Pulmonary artery endothelial cell (primary cell): Measurements from ENCODE around the gene TUBA1B. TPM values are rescaled to one million over a fixed set of nuclear protein-coding genes. Genes with fewer than 3 reads are reported as not detected.
A peak's percentile ranks its signal among the peaks of the same experiment; 100 is the strongest.
"Not testable (repeated sequence)": the region's sequence is repeated elsewhere in the genome, so short reads cannot be mapped to it uniquely, and the experiment has no call there.

Experiments
- DNase-seq: peaks from one replicate; pipeline ENCODE4 v3.0.0-alpha.2; 2011; ENCODE audit warnings: low read depth, low spot score
- total RNA-seq: library from RNA; depleted of rRNA; stranded (reverse); fragments of >200 nt; gene quantifications from 2 replicates; pipeline ENCODE4 v1.2.3, GENCODE V29; 2014

Gene TUBA1B
- 2,136 and 3,345 TPM in 2 replicates for total RNA-seq

DNA sequence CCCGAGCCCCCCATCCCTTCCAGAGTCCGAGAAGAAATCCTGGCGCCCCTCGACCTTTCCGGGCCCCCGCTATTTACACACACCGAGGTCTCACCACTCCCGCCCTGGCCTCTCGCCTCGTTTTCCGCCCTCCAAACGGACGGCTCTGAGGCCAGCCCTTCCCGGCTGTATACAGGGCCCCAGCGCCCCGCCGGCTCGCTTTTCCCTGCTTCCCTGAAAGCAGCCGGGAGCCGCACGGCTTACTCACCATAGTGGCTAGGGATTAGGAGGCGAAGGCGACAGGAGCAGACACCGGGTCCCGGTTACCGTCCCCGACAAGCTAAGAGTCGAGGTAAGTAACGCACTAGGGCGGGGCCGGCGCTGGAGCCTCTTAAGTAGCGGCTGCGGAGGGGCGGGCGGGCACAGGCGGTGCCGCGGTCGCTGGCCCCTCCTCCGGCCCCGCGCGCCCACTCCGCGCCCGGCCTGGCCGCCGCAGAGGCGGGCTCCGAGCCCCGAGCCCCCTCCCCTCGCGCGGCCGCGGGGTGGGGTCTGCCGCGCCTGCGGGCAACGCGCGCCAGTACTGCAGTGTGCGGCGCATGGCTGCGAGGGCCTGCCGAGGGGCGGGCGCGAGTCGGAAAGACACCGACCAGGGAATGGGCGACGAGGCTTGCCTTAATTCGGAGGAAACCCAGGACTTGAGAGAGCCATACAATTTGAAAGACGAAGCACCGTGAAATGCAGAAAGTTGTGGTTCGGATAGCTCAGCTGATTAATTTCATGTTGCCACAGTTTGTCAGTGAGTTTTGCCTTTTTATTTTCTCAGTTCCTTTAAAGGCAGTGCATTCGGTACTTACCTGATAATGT, at the start of gene TUBA1B:
TUBA1B (minus strand) TSS at position 345 of the 843 bp plus-strand sequence; CDS start at position 250, 95 bp downstream.
- DNase-seq, result peak; percentile 57

DNA sequence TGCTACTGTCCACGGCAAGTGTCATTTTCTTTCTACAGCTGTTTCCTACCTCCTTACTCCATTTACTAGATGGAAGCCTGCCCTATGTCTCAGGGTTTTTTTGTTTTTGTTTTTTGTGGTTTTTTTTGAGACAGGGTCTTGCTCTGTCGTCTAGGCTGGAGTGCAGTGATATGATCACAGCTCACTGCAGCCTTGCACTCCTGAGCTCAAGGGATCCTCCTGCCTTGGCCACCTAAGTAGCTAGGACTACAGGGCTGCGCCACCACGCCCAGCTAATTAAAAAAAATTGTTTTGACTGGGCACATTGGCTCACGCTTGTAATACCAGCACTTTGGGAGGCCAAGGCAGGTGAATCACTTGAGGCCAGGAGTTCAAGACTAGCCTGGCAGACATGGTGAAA, 43.0 kb upstream of the TUBA1B start:
- no peak for DNase-seq

DNA sequence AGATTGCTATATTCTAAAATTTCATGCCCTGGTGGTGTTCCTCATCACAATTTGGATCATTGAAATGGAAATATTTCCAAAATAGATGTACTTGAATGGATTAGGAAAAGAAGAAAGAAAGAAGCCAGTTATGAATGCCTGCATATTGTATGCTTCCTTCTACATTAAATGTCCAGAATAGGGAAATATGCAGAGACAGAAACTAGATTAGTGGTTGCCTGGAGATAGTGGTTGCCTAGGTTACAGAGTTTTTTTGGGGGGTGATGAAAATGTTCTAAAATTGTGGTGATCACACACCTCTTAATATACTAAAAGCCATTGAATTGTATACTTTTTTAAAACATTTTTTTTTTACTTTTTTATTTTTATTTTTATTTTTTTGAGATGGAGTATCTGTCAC, 39.7 kb upstream of the TUBA1B start:
- no peak for DNase-seq

DNA sequence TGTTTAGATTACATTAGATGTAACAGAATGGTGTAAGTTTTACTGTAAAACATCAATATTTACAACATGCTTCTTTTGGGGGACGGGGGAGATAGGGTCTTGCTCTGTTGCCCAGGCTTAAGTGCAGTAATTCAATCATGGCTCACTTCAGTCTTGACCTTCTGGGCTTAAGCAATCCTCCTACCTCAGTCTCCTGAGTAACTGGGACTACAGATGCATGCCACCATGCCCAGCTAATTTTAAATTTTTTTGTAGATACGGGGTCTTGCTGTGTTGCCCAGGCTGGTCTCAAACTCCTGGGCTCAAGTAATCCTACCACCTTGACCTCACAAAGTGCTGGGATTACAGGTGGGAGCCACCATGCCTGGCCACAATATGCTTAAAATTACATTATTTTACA, 33.9 kb upstream of the TUBA1B start:
- no peak for DNase-seq

DNA sequence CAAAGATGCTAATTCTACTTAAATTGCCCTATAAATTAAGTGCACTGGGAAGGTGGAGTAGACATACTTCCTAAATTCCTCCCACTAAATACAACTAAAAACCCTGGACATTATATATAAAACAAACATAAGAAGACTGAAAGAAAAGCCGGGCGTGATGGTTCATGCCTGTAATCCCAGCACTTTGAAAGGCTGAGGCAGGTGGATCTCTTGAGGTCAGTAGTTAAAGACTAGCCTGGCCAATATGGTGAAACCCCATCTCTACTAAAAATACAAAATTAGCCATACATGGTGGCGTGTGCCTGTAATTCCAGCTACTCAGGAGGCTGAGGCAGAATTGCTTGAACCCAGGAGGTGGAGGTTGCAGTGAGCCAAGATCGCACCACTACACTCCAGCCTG, 30.7 kb upstream of the TUBA1B start:
- DNase-seq, result not testable (repeated sequence)

DNA sequence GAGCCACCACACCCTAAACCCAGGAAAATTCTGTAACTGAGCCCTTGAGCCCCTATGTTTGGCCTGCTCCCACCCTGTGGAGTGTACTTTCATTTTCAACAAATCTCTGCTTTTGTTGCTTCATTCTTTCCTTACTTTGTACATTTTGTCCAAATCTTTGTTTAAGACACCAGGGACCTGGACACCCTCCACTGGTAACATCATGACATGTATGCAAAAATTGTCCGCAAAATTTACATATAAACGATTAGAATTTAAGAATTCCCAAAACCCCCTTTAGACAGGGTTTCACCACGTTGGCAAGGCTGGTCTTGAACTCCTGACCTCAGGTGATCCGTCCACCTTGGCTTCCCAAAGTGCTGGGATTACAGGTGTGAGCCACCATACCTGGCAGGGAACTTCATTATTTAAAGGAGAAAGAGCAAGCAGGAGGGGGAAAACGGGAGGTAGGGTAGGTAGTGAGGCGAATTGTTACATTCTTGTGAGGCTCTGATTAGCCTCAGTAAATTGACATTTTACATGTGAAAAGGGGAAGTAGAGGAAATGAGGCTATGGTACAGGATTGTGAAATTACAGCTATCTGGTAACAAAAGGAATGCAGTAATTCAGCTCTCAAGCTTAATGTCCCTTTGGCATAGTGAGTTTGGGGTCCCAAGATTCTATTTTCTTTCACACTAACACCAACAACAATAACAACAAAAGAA, 30.0 kb upstream of the TUBA1B start:
- no peak for DNase-seq

DNA sequence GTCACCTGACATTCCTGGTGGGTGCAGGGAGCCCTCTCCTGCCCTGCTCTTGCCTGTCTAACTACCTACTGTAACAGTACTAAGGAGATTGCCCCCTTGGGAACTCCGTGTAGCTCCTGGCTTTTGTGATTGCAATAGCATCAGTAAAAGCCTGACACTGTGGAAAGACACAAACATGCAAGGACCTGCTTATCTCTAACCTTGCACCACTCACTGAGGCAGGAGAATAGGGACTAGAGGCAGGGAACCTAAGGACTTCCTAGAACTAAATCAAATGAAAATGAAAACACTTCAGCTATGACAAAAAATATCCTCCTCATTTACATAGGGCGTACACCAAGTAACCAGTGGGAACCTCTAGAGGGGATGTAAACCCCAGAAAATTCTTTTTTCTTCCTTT, 29.2 kb upstream of the TUBA1B start:
- no peak for DNase-seq

DNA sequence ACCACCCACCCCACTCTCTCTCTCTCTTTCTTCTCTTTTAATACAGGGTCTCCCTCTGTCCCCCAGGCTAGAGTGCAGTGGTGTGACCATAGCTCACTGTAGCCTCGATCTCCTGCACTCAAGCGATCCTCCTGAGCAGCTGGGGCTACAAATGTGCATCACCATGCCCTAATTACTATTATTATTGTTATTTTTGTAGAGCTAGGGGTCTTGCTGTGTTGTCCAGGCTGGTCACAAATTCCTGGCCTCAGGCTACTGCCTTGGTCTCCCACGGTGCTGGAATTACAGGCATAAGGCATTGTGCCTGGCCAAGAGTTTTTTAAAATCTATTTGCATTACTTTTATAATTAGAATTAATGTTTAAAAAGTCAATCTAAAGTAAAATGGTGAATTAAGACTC, 23.0 kb upstream of the TUBA1B start:
- no peak for DNase-seq

DNA sequence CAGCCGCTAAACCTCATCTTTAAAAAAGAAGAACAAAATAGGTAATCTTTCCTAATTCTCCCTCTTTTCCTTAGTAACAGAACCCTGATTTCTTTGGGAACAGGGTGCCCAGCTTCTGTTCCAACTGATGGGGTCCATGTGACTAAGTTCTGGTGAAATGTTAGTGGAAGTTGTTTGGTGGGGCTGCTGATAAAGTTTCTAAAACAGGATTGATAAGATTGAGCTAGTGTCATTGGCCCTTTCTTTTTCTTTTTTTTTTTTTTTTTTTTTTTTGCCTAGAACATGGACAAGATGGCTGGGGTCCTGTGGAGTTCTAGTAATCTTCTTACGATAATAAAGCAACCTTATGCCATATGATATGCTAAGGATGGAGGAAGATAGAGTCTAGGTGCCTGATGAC, 16.2 kb upstream of the TUBA1B start:
- no peak for DNase-seq

DNA sequence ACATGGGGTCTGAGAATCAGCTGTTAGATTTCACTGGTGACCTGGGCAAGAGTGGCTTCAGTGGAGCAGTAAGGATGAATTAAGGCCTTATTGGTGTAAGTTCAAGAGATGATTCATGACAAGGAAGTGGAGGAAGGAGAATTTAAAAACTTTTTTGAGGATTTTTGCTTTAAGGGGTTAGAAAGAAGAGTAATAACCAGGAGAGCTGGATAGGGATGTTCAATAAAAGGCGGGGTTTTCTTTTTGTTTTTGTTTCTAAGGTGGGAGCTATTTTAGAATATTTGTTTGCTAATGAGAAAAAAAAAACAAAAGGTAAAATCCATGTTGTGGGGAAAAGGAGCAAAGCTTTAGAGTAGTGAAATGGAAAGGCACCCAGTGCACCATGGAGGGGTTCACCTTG, 15.2 kb upstream of the TUBA1B start:
- DNase-seq, result no peak

DNA sequence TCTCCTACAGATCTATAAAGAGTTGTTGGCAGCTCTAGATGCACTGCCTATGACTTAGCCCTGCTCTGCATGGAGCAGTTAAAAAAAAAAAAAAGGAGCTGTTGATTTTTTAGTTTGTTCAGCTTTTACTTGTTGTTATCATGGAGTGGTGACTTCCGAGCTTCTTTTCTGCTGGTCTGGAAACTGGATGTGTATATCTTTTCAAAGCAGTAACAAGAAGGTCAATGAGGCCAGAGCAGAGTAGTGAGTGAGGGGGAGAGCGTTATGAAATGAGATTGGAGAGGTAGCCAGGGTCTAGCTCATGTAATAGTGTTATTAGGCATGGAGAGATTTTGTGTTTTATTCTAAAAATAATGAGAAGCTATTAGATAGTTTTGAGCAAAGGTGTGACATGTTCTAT, 13.2 kb upstream of the TUBA1B start:
- no peak for DNase-seq

DNA sequence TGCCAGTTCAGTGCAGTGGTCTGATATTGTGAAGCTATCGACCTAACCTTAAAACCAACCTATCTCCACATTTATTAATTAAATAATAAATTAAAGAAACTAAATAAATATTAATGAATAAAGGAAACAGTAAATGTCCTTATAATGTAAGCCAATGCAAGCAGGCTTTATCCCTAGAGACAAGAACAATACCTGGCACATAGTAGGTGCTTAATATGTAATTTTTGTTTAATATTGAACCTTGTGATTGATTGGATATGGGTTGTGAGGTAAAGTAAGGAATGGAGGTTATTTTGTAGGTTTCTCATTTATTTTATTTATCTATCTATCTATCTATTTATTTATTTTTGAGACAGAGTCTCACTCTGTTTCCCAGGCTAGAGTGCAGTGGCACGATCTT, 7.8 kb upstream of the TUBA1B start:
- DNase-seq, result no peak

DNA sequence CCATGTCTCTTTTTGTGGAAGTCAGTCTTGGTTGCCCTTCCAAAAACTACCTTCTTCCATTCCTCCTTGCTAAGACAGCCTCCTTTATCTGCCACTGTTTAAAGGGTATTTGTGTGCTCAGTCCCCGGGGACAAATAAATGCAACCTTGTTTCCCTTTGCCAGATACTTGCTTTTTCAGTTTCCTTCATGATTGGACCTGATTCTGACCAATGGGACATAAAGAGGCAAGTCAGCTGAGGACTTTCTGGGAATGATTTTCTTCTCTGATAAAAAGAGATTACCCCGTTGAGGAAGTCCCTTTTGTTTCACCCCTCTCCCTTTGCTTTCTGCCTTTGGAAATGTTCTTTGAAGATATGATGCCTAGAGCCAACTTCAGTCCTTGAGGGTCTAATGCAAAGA, 7.4 kb upstream of the TUBA1B start:
- DNase-seq, result no peak

DNA sequence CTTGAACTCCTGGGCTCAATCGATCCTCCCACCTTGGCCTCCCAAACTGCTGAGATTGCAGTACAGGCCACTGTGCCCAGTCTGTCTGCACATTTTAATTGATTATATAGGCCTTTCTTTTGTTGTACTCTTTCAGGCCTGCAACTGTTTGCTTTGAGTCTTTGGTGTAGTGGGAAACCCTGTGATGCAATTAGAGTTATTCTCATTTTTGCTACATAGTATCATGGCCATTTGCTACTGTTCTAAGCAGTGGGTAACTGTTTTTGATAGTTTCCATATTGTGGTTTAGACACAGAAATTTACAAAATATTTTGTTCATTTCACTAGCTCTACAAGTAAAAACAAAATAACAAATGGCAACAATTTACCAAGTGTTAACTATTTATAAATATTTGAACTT, 6.3 kb upstream of the TUBA1B start:
- DNase-seq, result no peak

DNA sequence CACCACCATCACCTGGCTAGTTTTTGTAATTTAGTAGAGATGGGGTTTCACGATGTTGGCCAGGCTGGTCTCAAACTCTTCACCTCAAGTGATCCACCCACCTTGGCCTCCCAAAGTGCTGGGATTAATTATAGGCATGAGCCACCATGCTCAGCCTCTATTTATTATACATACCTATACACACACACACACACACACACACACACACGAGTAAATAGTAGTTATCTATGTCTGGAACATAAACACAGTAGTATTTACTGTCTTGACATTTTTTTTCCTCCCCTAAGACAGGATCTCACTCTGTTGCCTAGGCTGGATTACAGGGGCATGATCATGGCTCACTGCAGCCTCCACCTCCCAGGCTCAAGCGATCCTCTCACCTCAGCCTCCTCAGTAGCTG, 5.8 kb upstream of the TUBA1B start:
- DNase-seq, result not testable (repeated sequence)

DNA sequence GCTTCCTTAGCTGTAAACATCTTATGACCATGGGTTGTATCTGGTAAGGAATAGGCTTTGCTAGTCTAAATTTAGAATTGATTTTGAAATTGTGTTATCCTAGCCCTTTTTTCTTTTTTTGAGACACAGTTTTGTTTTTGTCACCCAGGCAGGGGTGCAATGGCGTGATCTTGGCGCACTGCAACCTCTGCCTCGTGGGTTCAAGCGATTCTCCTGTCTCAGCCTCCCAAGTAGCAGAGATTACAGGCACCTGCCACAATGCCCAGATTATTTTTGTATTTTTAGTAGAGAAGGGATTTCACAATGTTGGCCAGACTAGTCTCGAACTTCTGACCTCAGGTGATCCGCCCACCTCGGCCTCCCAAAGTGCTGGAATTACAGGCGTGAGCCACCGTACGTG, 2.4 kb upstream of the TUBA1B start:
- DNase-seq, result no peak

DNA sequence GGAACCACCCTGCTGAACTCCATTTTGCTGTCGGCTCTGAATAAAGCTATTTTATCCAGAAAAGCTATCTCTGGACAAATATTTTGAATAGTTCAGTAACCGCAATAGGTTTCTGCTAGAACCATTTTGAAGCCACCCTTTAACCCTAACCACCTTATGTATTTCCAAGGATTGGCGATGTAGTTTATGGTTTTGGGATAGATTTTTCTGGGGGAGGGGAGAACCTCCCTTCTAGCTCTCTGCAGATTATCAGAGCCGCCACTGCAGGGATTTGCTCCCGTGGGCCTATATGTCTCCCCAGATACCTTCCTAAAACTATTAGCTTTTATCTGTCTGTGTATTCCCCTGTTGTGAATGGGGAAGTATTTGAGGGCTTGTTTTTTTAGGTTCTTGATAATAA, 1.8 kb upstream of the TUBA1B start:
- no peak for DNase-seq

DNA sequence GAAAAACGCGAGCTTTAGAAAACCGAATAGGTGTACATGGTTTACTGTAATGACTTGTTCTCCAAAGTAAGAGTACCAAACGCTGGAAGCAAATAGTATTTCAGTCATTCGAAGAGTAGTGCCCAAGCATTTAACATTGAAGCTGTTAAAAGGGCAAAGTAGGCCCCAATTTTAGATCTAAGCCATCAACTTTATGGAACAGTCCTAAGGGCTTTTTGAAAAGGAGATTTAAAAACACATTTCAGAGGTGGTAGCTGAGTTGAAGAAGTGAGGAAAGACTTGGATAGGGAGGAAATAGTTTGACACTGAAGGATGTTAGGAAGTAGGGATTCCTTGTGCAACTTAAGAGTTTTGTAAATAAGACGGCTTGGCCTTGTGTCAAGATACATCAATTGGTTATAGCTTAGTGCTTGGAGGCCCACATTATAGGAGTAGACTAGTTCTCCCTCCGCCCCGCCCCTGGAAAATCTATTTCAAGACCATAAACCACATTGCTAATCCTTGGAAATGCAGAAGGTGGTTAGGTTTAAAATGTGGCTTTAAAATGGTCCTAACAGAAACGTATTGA, 783 bp upstream of the TUBA1B start:
- DNase-seq, result no peak

DNA sequence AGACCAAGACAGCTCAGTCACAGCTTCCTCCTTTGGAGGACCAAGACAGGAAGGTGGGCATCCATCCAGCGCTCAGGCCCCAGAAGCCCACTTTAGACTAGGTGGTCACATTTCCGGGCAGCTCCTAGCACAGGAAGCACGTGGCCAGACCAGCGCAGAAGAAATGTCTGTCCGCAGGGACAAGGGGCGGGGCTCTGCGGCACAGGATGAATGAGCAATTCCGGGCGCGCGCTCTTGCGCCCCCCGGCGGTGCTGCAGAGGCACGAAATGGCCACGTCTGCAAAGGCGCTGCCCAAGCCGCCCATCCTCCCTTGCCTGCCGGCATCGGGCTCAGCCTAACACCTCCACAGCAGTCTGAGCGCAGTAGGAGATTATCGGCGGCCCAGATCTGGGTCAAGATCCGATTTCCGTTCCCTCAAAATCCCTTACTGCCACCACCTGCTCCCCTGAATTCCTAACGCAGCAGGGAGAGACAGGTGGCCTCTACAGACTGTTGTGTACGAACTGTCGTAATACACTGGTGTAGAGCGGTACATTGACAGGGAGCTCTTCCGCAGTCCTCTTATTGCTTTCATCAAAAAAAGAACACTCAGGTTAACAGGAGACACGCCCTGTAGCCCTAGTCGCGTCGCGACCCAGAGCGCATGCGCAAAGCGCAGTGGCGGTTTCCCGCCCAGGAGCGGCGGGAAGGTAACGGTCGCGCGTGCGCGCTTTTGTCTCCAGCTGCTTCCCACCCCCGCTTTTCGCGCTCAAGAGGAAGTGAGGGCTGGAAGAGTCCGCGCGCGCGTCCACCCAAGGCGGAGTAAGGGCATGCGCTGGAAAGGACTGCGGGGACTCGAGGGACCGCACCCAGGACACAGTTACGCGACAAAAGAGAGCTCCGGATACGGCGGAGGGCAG, 794 bp downstream of the TUBA1B start:
- peak; percentile 88 for DNase-seq

DNA sequence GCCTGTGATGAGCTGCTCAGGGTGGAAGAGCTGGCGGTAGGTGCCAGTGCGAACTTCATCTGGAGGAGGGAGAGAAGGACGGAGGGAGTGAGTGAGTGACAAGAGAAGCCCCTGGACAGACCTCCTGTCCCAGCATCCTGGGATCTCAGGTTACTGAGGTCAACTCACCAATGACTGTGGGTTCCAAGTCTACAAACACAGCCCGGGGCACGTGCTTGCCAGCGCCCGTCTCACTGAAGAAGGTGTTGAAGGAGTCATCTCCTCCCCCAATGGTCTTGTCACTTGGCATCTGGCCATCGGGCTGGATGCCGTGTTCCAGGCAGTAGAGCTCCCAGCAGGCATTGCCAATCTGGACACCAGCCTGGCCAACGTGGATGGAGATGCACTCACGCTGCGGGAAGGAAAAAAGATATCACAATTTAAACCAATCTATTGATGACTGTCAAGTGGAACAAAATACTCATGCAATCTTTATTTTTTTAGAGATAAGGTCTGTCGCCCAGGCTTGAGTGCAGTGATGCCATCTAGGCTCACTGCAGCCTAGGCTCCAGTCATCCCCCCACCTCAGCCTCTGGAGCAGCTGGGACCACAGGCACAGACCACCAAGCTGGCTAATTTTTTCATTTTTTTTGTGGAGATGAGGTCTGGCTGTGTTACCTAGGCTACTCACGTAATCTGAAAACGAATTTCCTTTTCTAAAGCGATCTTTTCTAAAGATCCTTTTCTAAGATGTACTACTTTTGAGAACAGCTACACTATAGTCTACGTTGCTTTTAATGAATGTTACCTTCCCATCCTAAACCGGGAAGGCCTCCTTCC, 1.7 kb downstream of the TUBA1B start:
- no peak for DNase-seq

DNA sequence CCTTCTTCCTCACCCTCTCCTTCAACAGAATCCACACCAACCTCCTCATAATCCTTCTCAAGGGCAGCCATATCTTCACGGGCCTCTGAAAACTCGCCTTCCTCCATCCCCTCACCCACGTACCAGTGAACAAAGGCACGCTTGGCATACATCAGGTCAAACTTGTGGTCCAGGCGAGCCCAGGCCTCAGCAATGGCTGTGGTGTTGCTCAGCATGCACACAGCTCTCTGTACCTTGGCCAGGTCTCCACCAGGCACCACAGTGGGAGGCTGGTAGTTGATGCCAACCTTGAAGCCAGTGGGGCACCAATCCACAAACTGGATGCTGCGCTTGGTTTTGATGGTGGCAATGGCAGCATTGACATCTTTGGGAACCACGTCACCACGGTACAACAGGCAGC, 3.2 kb downstream of the TUBA1B start:
- not testable (repeated sequence) for DNase-seq
